ENCODE measurements around the gene TAS2R30. TPM values are rescaled to one million over a fixed set of nuclear protein-coding genes. Genes with fewer than 3 reads are reported as not detected.

The TAS2R30 gene
- total and polyA plus RNA-seq, 8 donors = 0.20 to 3.1 (median 0.43) TPM

- Histone ChIP-seq H3K27me3 (no peaks in the 10 kb centered on the region), H3K36me3 (no peaks in the 10 kb centered on the region), H3K4me3 (no peak overlapping the region), H3K4me1 (no peaks in the 10 kb centered on the region), H3K27ac (no peak overlapping the region), H3K9me3 (peaks cover 0 to 9% of the 10 kb centered on the region in 2 donors)
- DNase-seq (no peak), ATAC-seq (no peak)
- intact Hi-C loops (cut with DNase I) = no loop called here
- no peak for TF ChIP-seq CTCF (IDR thresholded peaks at IDR 0.05)
These were observed 49.0 kb downstream of the TAS2R30 start for GRCh38 chr12:11085419-11085818.

Other genes with a start within 250 kb of the TAS2R30 start
- 1 to 10 TPM in 1 of 2 donors, under 1 TPM in 1; 0.99 to 1.0 TPM for gene TAS2R13, start 225.1 kb downstream of the TAS2R30 start, total RNA-seq
- gene TAS2R13, start 225.1 kb downstream of the TAS2R30 start, polyA plus RNA-seq (ENCODE audit: insufficient read length in 6 of 6) = under 1 TPM in 4 of 6 donors, not detected in 2; 0.14 to 0.59 (median 0.22) TPM
- gene PRH2, start 205.4 kb downstream of the TAS2R30 start, total RNA-seq = not detected
- 1 to 10 TPM in 1 of 6 donors, under 1 TPM in 5; 0.33 to 1.1 (median 0.67) TPM for gene PRH2, start 205.4 kb downstream of the TAS2R30 start, polyA plus RNA-seq (ENCODE audit: insufficient read length in 6 of 6)
- gene TAS2R14, start 195.4 kb downstream of the TAS2R30 start, total RNA-seq = 1 to 10 TPM; 1.2 to 1.9 TPM
- 1 to 10 TPM; 3.8 to 5.0 (median 4.8) TPM for gene TAS2R14, start 195.4 kb downstream of the TAS2R30 start, polyA plus RNA-seq (ENCODE audit: insufficient read length in 6 of 6)
- gene TAS2R50, start 147.7 kb downstream of the TAS2R30 start, total RNA-seq = 1 to 10 TPM; 1.0 to 1.1 TPM
- gene TAS2R50, start 147.7 kb downstream of the TAS2R30 start, polyA plus RNA-seq (ENCODE audit: insufficient read length in 6 of 6) = under 1 TPM in 5 of 6 donors, not detected in 1; 0.17 to 0.34 (median 0.20) TPM
- 1 to 10 TPM; 1.6 to 1.7 TPM for gene TAS2R20, start 136.3 kb downstream of the TAS2R30 start, total RNA-seq
- 1 to 10 TPM; 2.3 to 3.6 (median 3.1) TPM for gene TAS2R20, start 136.3 kb downstream of the TAS2R30 start, polyA plus RNA-seq (ENCODE audit: insufficient read length in 6 of 6)
- gene TAS2R19, start 112.0 kb downstream of the TAS2R30 start, total RNA-seq = 1 to 10 TPM; 2.0 to 3.3 TPM
- 1 to 10 TPM; 1.5 to 3.3 (median 2.2) TPM for gene TAS2R19, start 112.0 kb downstream of the TAS2R30 start, polyA plus RNA-seq (ENCODE audit: insufficient read length in 6 of 6)
- gene TAS2R31, start 103.2 kb downstream of the TAS2R30 start, total RNA-seq = 1 to 10 TPM; 2.1 to 3.4 TPM
- 1 to 10 TPM; 1.2 to 2.9 (median 2.2) TPM for gene TAS2R31, start 103.2 kb downstream of the TAS2R30 start, polyA plus RNA-seq (ENCODE audit: insufficient read length in 6 of 6)
- 1 to 10 TPM; 1.0 to 1.4 TPM for gene TAS2R46, start 72.3 kb downstream of the TAS2R30 start, total RNA-seq
- under 1 TPM in 4 of 6 donors, not detected in 2; 0.20 to 0.37 (median 0.31) TPM for gene TAS2R46, start 72.3 kb downstream of the TAS2R30 start, polyA plus RNA-seq (ENCODE audit: insufficient read length in 6 of 6)
- under 1 TPM; 0.52 to 0.71 TPM for gene TAS2R43, start 42.3 kb downstream of the TAS2R30 start, total RNA-seq
- gene TAS2R43, start 42.3 kb downstream of the TAS2R30 start, polyA plus RNA-seq (ENCODE audit: insufficient read length in 6 of 6) = under 1 TPM; 0.38 to 0.78 (median 0.60) TPM
- 10 to 100 TPM in 1 of 2 donors, 1 to 10 TPM in 1; 9.5 to 10.3 TPM for gene SMIM10L1, start 36.5 kb upstream of the TAS2R30 start, total RNA-seq
- 10 to 100 TPM; 13.0 to 15.5 (median 13.3) TPM for gene SMIM10L1, start 36.5 kb upstream of the TAS2R30 start, polyA plus RNA-seq (ENCODE audit: insufficient read length in 6 of 6)
- gene TAS2R42, start 52.3 kb upstream of the TAS2R30 start, total RNA-seq = not detected
- gene TAS2R42, start 52.3 kb upstream of the TAS2R30 start, polyA plus RNA-seq (ENCODE audit: insufficient read length in 6 of 6) = under 1 TPM in 1 of 6 donors, not detected in 5; 0.15 TPM
- gene PRB3, start 135.1 kb upstream of the TAS2R30 start, total RNA-seq = not detected
- gene PRB3, start 135.1 kb upstream of the TAS2R30 start, polyA plus RNA-seq (ENCODE audit: insufficient read length in 6 of 6) = under 1 TPM in 2 of 6 donors, not detected in 4; 0.13 to 0.14 TPM
- gene PRB4, start 175.8 kb upstream of the TAS2R30 start, total RNA-seq = not detected
- gene PRB4, start 175.8 kb upstream of the TAS2R30 start, polyA plus RNA-seq (ENCODE audit: insufficient read length in 6 of 6) = not detected

Measured in left lung (tissue), 10 donors.